Hindlimb muscle (tissue), 1 donor: ENCODE results near the gene CDKAL1. TPM values are rescaled to one million over a fixed set of nuclear protein-coding genes. Genes with fewer than 3 reads are reported as not detected.
A peak's percentile ranks its signal among the peaks of the same experiment; 100 is the strongest.
"Not testable (repeated sequence)": the region's sequence is repeated elsewhere in the genome, so short reads cannot be mapped to it uniquely, and the experiment has no call there.

Source experiments
- DNase-seq: peaks from one replicate; pipeline ENCODE4 v3.0.0-alpha.2; 2013
- polyA plus RNA-seq: library from polyadenylated mRNA; unstranded; fragments of 120-200 nt; gene quantifications from one replicate; pipeline ENCODE4 v1.2.1, GENCODE V29; 2013; ENCODE audit not compliant: insufficient read length

The CDKAL1 gene
- polyA plus RNA-seq, 1 donor: 13.2 TPM

GRCh38 chr6:21228411-21228810 lies 694.2 kb downstream of the CDKAL1 start:
- DNase-seq: no peak

GRCh38 chr6:21228876-21229460 lies 694.7 kb downstream of the CDKAL1 start:
- no peak for DNase-seq

- no peak for DNase-seq
These were observed 696.3 kb downstream of the CDKAL1 start for GRCh38 chr6:21230536-21230935.

- no peak for DNase-seq
These were observed 700.9 kb downstream of the CDKAL1 start for GRCh38 chr6:21235162-21235561.

GRCh38 chr6:21238208-21238607 lies 704.0 kb downstream of the CDKAL1 start:
- DNase-seq: no peak

GRCh38 chr6:21240709-21241108 lies 706.5 kb downstream of the CDKAL1 start:
- DNase-seq: no peak

GRCh38 chr6:21241231-21242130 lies 707.2 kb downstream of the CDKAL1 start:
- DNase-seq: no peak

GRCh38 chr6:21244897-21245470 lies 710.7 kb downstream of the CDKAL1 start:
- DNase-seq: no peak

- DNase-seq: peak; percentile 26
These were observed 711.2 kb downstream of the CDKAL1 start for GRCh38 chr6:21245488-21245887.

- no peak for DNase-seq
These were observed 711.8 kb downstream of the CDKAL1 start for GRCh38 chr6:21246075-21246474.

- DNase-seq: not testable (repeated sequence)
These were observed 720.2 kb downstream of the CDKAL1 start for GRCh38 chr6:21254460-21254859.

- no peak for DNase-seq
These were observed 721.9 kb downstream of the CDKAL1 start for GRCh38 chr6:21256197-21256596.

- no peak for DNase-seq
These were observed 722.9 kb downstream of the CDKAL1 start for GRCh38 chr6:21257125-21257524.

GRCh38 chr6:21258665-21259064 lies 724.4 kb downstream of the CDKAL1 start:
- DNase-seq: no peak

- no peak for DNase-seq
These were observed 725.4 kb downstream of the CDKAL1 start for GRCh38 chr6:21259660-21260059.

- DNase-seq: no peak
These were observed 728.2 kb downstream of the CDKAL1 start for GRCh38 chr6:21262504-21262903.

- DNase-seq: no peak
These were observed 729.5 kb downstream of the CDKAL1 start for GRCh38 chr6:21263531-21264287.

GRCh38 chr6:21264288-21265033 lies 730.2 kb downstream of the CDKAL1 start:
- no peak for DNase-seq

GRCh38 chr6:21265034-21265729 lies 730.9 kb downstream of the CDKAL1 start:
- no peak for DNase-seq

GRCh38 chr6:21265730-21266044 lies 731.4 kb downstream of the CDKAL1 start:
- no peak for DNase-seq

GRCh38 chr6:21270636-21271201 lies 736.5 kb downstream of the CDKAL1 start:
- DNase-seq: peak; percentile 26
